AG04449 (cell line): Measurements from ENCODE around the gene SLC16A3.

Source experiments
- CTCF ChIA-PET: fragments of 350-600 bp; formaldehyde crosslinking; extraction: SDS; loops from one replicate; lab custom pipeline; 2021; ENCODE audit warnings: antibody characterized with exemption; lab: Yijun Ruan, JAX
- POLR2A ChIA-PET: fragments of 400-600, 350-600 bp; formaldehyde crosslinking; extraction: SDS; loops from one replicate; lab custom pipeline; 2020; ENCODE audit warnings: antibody characterized with exemption, inconsistent platforms; lab: Yijun Ruan, JAX
- DNase-seq: peaks from one replicate; pipeline ENCODE4 v3.0.0-alpha.2; 2010; ENCODE audit warnings: low read depth, low spot score
- H3K4me3 ChIP-seq: 2 replicates; pipeline ENCODE4 v1.5.1; 2011; ENCODE audit warnings: low read depth, mild to moderate bottlenecking, control low read depth, low read length
- CTCF ChIP-seq: IDR thresholded peaks from one replicate; pipeline ENCODE4 v1.5.1; 2011; ENCODE audit warnings: mild to moderate bottlenecking, moderate library complexity, low read length, control low read depth, inconsistent platforms; ENCODE audit not compliant: insufficient read depth; ENCODE audit errors: missing control alignments

Gene SLC16A3

GRCh38 chr17:82212331-82213250, 16.3 kb upstream of the SLC16A3 start, which contains the start of gene CCDC57:
TSS of gene CCDC57 (minus strand) at chr17:82212842. CDS start at chr17:82201944, 10,898 bp downstream.
- no peak for DNase-seq
- peak within 1 kb of the TSS; percentile 71 for H3K4me3 ChIP-seq
- no peak for TF ChIP-seq CTCF
- ChIA-PET CTCF (interaction anchor here (1.2 to 1.5 kb wide), 3 partner anchors 23 to 28 kb away, joined by 3 read pairs; no protein-coding TSS in a partner anchor), POLR2A (interaction anchor here (1.1 to 9.8 kb wide), 2 partner anchors 11 to 18 kb away, joined by 6 to 101 read pairs; partner anchors contain the start of gene SLC16A3)

- ChIA-PET CTCF (interaction anchor here (1.4 kb wide), 1 partner anchor 9 kb away, joined by 4 read pairs; no protein-coding TSS in a partner anchor), POLR2A (interaction anchor here (0.6 to 9.8 kb wide), 2 partner anchors 17 to 646 kb away, joined by 3 to 101 read pairs; partner anchors contain the start of gene SLC16A3)
- peak overlapping the region; percentile 71 for H3K4me3 ChIP-seq
- DNase-seq: peak; percentile 23
- TF ChIP-seq CTCF: no peak
Observed at GRCh38 chr17:82213251-82214011, 15.4 kb upstream of the SLC16A3 start.

- H3K4me3 ChIP-seq: no peak overlapping the region
- ChIA-PET POLR2A (interaction anchor here (0.6 to 9.8 kb wide), 2 partner anchors 16 to 647 kb away, joined by 3 to 101 read pairs; partner anchors contain the start of gene SLC16A3), CTCF (interaction anchor here (0.7 to 1.4 kb wide), 3 partner anchors 8 to 21 kb away, joined by 3 to 7 read pairs (median 4); no protein-coding TSS in a partner anchor)
- DNase-seq: no peak
- no peak for TF ChIP-seq CTCF
Observed at GRCh38 chr17:82214012-82214628, 14.7 kb upstream of the SLC16A3 start.

- CTCF ChIA-PET: interaction anchor here (0.6 to 1.1 kb wide), 4 partner anchors 9 to 195 kb away, joined by 3 to 7 read pairs (median 3); no protein-coding TSS in a partner anchor
- POLR2A ChIA-PET: interaction anchor here (9.8 kb wide), 1 partner anchor 15 kb away, joined by 101 read pairs; the partner anchor contains the start of gene SLC16A3
- H3K4me3 ChIP-seq: no peak overlapping the region
- no peak for DNase-seq
- TF ChIP-seq CTCF: no peak
Observed at GRCh38 chr17:82215095-82215971, 13.5 kb upstream of the SLC16A3 start.

GRCh38 chr17:82215972-82216300, 12.9 kb upstream of the SLC16A3 start:
- POLR2A ChIA-PET: interaction anchor here (9.8 kb wide), 1 partner anchor 14 kb away, joined by 101 read pairs; the partner anchor contains the start of gene SLC16A3
- CTCF ChIA-PET: interaction anchor here (0.9 kb wide), 1 partner anchor 192 kb away, joined by 3 read pairs; no protein-coding TSS in a partner anchor
- H3K4me3 ChIP-seq: no peak overlapping the region
- no peak for TF ChIP-seq CTCF
- no peak for DNase-seq
